Mesothelial cell of epicardium (in vitro differentiated cells): ENCODE results near the gene BNC2. TPM values are rescaled to one million over a fixed set of nuclear protein-coding genes. Genes with fewer than 3 reads are reported as not detected.

Source experiments
- DNase-seq, 2 experiments: peaks; one replicate each; pipeline ENCODE4 v3.0.0; 2021; ENCODE audit warnings: low spot score in 2 of 2; ENCODE audit not compliant: unreplicated experiment in 2 of 2
- H3K27ac Mint-ChIP-seq: 2 replicates; pipeline ENCODE4 v1.8.0; 2021; ENCODE audit warnings: mixed read lengths
- H3K27me3 Mint-ChIP-seq: 2 replicates; pipeline ENCODE4 v1.8.0; 2021; ENCODE audit warnings: low read depth, mixed read lengths
- H3K36me3 Mint-ChIP-seq: 2 replicates; pipeline ENCODE4 v1.8.0; 2021; ENCODE audit warnings: mixed read lengths
- H3K4me1 Mint-ChIP-seq: 2 replicates; pipeline ENCODE4 v1.8.0; 2021; ENCODE audit warnings: mixed read lengths
- H3K4me3 Mint-ChIP-seq: 2 replicates; pipeline ENCODE4 v1.8.0; 2021; ENCODE audit warnings: mild to moderate bottlenecking, moderate library complexity, mixed read lengths
- H3K9me3 Mint-ChIP-seq: 2 replicates; pipeline ENCODE4 v1.8.0; 2021; ENCODE audit warnings: mixed read lengths
- total RNA-seq: library from RNA; stranded (reverse); gene quantifications from 3 replicates; pipeline ENCODE4 v1.2.1, GENCODE V29; 2021
- TF ChIP-seq, protein P1 (sequence below): fragments of 200-600 bp; sonication (generic); IDR thresholded peaks from one replicate; pipeline ENCODE4 v1.5.0; 2021; ENCODE audit warnings: antibody characterized with exemption; ENCODE audit not compliant: unreplicated experiment

The BNC2 gene
- total RNA-seq, 1 donor from 2014 or later: 45.1 TPM

DNA sequence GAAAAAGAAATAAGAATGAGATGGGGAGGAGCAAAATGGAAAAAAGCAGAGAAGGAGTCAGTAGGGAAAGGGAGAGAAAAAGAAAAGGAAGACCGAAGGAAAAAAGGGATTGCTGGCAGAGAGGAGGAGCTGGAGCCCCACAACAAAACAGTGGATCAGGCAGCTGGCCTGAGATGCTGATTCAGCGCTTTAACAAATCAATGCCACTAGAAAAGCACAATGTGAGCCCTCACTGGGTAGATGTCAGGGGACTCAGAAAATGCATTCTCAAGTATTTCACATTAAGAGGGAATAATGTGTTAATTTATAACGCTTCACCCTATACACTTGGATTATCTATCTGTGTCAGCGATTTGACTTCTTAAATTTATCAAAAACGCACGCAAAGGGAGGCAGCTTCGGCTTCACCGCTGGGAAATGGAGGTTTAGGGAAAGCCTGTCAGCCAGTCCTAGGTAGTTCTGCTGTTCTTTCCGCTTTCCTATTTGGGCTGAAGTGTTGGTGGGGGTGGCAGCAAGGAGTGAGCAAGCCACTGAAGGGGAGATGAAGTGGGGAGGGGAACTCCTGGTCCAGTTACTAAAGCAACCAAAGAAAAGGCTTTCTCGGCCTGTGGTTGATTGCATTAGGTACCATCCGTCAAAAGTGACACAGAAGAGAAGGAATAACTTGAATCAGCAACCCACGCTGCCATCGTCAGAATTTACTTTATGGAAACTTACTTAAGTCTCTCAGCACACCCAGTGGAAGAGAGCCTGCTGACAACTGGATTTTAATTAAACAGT is 161.6 kb downstream of the BNC2 start:
- peak overlapping the region; percentile 4 for H3K4me3 Mint-ChIP-seq
- TF ChIP-seq, protein P1, sequence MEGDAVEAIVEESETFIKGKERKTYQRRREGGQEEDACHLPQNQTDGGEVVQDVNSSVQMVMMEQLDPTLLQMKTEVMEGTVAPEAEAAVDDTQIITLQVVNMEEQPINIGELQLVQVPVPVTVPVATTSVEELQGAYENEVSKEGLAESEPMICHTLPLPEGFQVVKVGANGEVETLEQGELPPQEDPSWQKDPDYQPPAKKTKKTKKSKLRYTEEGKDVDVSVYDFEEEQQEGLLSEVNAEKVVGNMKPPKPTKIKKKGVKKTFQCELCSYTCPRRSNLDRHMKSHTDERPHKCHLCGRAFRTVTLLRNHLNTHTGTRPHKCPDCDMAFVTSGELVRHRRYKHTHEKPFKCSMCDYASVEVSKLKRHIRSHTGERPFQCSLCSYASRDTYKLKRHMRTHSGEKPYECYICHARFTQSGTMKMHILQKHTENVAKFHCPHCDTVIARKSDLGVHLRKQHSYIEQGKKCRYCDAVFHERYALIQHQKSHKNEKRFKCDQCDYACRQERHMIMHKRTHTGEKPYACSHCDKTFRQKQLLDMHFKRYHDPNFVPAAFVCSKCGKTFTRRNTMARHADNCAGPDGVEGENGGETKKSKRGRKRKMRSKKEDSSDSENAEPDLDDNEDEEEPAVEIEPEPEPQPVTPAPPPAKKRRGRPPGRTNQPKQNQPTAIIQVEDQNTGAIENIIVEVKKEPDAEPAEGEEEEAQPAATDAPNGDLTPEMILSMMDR: no peak
- peak overlapping the region; percentile 49 for H3K27ac Mint-ChIP-seq
- H3K4me1 Mint-ChIP-seq: peaks cover 65% of the 10 kb centered on the region
- H3K27me3 Mint-ChIP-seq: no peaks in the 10 kb centered on the region
- no peaks in the 10 kb centered on the region for H3K9me3 Mint-ChIP-seq
- H3K36me3 Mint-ChIP-seq: no peaks in the 10 kb centered on the region
- no peak for DNase-seq

DNA sequence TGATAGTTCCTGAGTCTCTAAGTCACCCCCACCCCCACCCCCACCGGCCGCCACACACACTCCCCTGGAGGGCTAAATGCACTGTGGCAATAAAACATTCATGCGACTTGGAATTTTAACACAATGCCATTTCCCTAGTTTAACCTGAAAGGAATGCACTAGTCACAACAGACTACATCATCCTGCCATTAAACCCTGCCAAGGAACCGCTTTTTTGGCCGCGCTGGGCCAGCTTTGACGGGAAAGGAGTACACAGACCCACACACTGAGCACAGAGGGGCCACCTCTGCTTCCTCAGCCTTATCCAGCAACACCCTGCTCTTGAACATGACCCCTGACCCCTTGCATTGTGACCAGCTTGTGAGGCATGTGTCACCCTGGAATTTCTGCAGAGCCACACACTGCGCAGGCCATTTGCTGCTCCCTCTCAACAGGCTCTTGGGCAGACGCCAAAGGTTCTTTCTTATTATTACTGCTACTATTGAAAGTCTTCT is 165.3 kb downstream of the BNC2 start:
- Mint-ChIP-seq H3K36me3 (no peaks in the 10 kb centered on the region), H3K27ac (peak overlapping the region; percentile 97), H3K4me1 (peaks cover 56% of the 10 kb centered on the region), H3K27me3 (no peaks in the 10 kb centered on the region), H3K9me3 (no peaks in the 10 kb centered on the region), H3K4me3 (peak overlapping the region; percentile 58)
- peak in 1 of 2 experiments; percentile 70 for DNase-seq
- TF ChIP-seq, protein P1: no peak

DNA sequence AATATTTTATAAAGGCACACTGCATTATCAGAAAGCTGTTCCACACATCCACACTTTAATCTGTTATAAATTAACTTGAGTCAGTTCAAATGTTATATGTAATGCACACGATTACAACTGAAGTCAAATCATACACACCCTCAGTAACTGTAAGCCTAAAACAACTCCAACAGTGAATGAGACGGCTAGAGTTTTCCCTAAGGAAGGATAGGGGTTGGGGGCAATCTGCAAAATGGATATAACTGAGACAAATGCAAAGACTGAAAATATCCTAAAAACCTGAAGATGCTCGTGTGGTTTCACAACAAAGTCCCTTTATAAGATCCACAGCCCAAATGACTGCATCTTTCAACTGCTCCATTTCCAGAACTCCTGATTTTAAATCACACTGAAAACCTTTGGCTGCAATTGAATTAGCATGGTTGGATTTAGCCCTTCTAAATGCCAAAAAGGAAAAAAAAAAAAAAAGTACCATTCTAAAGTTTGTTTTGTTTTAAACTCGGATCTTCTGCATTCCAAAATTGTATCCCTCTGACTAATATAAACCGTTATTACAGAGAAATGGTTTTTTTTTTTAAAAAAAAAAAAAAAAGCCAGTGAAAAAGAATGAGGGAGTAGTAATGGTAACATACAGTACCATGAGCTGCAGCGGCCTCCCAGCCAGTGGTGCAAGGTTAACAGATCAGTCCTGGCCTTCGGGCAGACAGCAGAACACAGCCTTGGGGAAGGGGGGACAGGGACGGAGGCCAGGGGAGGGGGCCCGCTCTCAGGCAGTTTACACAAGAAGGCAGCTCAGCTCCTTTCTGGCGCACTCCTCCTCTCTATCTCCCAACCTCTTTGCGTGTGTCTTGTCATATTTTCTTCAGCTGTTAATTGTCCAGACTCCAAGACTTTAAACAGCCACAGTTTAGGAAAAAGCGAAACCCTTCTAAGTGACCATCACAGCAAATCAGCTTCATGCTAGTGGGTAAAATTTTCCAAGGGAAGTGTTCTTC is 166.1 kb downstream of the BNC2 start:
- TF ChIP-seq, protein P1: no peak
- H3K4me3 Mint-ChIP-seq: peak overlapping the region; percentile 58
- H3K27ac Mint-ChIP-seq: peak overlapping the region; percentile 97
- H3K36me3 Mint-ChIP-seq: no peaks in the 10 kb centered on the region
- H3K4me1 Mint-ChIP-seq: peaks cover 50% of the 10 kb centered on the region
- H3K27me3 Mint-ChIP-seq: no peaks in the 10 kb centered on the region
- peak in 1 of 2 experiments; percentile 59 for DNase-seq
- H3K9me3 Mint-ChIP-seq: no peaks in the 10 kb centered on the region

DNA sequence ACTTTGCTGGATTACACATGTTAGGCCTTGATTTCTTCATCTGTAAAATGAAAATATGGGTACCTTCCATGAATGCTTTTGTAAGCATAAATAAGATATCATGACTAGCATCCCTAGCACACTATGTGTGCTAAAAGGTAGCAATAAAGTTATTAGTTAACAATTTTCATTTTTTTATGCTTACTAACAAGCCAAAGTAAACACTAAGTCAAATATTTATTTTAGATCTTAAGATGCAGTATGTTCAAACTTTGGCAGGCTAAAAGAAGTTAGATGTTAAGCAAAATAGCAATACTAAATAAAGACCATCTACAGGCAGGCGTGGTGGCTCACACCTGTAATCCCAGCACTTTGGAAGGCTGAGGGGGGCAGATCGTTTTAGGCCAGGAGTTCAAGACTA is 169.1 kb downstream of the BNC2 start:
- Mint-ChIP-seq H3K9me3 (no peaks in the 10 kb centered on the region), H3K4me1 (peaks cover 34% of the 10 kb centered on the region), H3K27ac (no peak overlapping the region), H3K4me3 (no peak overlapping the region), H3K27me3 (no peaks in the 10 kb centered on the region), H3K36me3 (no peaks in the 10 kb centered on the region)
- no peak for DNase-seq
- TF ChIP-seq, protein P1: no peak

DNA sequence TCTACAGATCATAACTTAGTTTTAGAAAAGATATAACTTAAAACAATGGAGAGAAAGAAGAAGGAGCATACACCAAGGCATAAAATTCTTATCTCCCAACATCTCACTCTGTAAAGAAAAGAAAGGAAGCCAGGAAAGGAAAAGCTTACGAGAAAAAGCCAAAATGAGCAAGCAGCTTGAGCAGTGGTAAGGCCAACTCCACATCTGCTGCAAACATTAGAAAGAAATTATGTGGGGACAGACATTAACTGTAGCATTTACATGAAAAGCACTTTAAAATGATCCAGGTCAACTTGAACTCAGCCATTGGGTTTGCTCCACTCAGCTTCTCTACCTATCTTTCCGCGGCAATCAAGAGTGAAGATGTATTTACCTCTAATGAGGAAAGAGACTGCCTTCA is 176.9 kb downstream of the BNC2 start:
- peaks cover 18% of the 10 kb centered on the region for H3K4me1 Mint-ChIP-seq
- no peaks in the 10 kb centered on the region for H3K36me3 Mint-ChIP-seq
- no peak for DNase-seq
- no peaks in the 10 kb centered on the region for H3K27me3 Mint-ChIP-seq
- TF ChIP-seq, protein P1: no peak
- H3K9me3 Mint-ChIP-seq: no peaks in the 10 kb centered on the region
- H3K27ac Mint-ChIP-seq: no peak overlapping the region
- no peak overlapping the region for H3K4me3 Mint-ChIP-seq
